Right lung (tissue), 5 donors: Measurements from ENCODE around the gene EXOSC7. TPM values are rescaled to one million over a fixed set of nuclear protein-coding genes. Genes with fewer than 3 reads are reported as not detected.

Experiments used
- DNase-seq, 2 donors: peaks; one replicate each; pipeline ENCODE4 v3.0.0-alpha.2; 2013
- polyA plus RNA-seq, 5 donors: library from polyadenylated mRNA; unstranded; fragments of 120-200 nt; gene quantifications; one replicate each; pipeline versions ENCODE4 v1.2.1 to v1.2.3, GENCODE V29; 2013; ENCODE audit warnings: inconsistent platforms in 1 of 5, low replicate concordance in 1 of 5; ENCODE audit not compliant: insufficient read length in 5 of 5, insufficient read depth in 1 of 5

EXOSC7 gene
- polyA plus RNA-seq, 5 donors = 55.4 to 77.9 (median 63.1) TPM

- no peak for DNase-seq
Measured at GRCh38 chr3:45020534-45020933, 44.5 kb downstream of the EXOSC7 start.

GRCh38 chr3:45021524-45022297 is 45.7 kb downstream of the EXOSC7 start:
- DNase-seq = no peak

- DNase-seq = no peak
Measured at GRCh38 chr3:45023675-45024074, 47.6 kb downstream of the EXOSC7 start.

- no peak for DNase-seq
Measured at GRCh38 chr3:45024542-45025255, 48.7 kb downstream of the EXOSC7 start.

- DNase-seq = peak; percentile 73 to 76
Measured at GRCh38 chr3:45026038-45026437, 50.0 kb downstream of the EXOSC7 start, which contains the start of gene CLEC3B. Gene CLEC3B (plus strand): TSS chr3:45026303. CDS start chr3:45026363, 60 bp downstream.

- peak in 1 of 2 donors; percentile 55 for DNase-seq
Measured at GRCh38 chr3:45026957-45027356, 50.9 kb downstream of the EXOSC7 start.

- DNase-seq = no peak
Measured at GRCh38 chr3:45027441-45027840, 51.4 kb downstream of the EXOSC7 start.

GRCh38 chr3:45029216-45029615 is 53.2 kb downstream of the EXOSC7 start:
- no peak for DNase-seq

GRCh38 chr3:45029661-45030060 is 53.6 kb downstream of the EXOSC7 start:
- DNase-seq = no peak

- DNase-seq = no peak
Measured at GRCh38 chr3:45031531-45031930, 55.5 kb downstream of the EXOSC7 start.

GRCh38 chr3:45032113-45032512 is 56.1 kb downstream of the EXOSC7 start:
- no peak for DNase-seq

GRCh38 chr3:45033791-45034190 is 57.7 kb downstream of the EXOSC7 start:
- DNase-seq = no peak

- no peak for DNase-seq
Measured at GRCh38 chr3:45034612-45035252, 58.7 kb downstream of the EXOSC7 start.

- no peak for DNase-seq
Measured at GRCh38 chr3:45035441-45036301, 59.6 kb downstream of the EXOSC7 start.

GRCh38 chr3:45037720-45038455 is 61.8 kb downstream of the EXOSC7 start:
- peak; percentile 77 to 87 for DNase-seq

- DNase-seq = no peak
Measured at GRCh38 chr3:45041666-45042065, 65.6 kb downstream of the EXOSC7 start.

GRCh38 chr3:45042162-45042561 is 66.1 kb downstream of the EXOSC7 start:
- no peak for DNase-seq

GRCh38 chr3:45043728-45044299 is 67.8 kb downstream of the EXOSC7 start:
- no peak for DNase-seq

GRCh38 chr3:45048244-45048643 is 72.2 kb downstream of the EXOSC7 start:
- no peak for DNase-seq

- no peak for DNase-seq
Measured at GRCh38 chr3:45049807-45050206, 73.8 kb downstream of the EXOSC7 start.

GRCh38 chr3:45051685-45052084 is 75.6 kb downstream of the EXOSC7 start:
- DNase-seq = no peak
